Astrocyte of the cerebellum (primary cell): ENCODE data around the gene GRID1.

ENCODE experiments used
- DNase-seq: peaks from one replicate; pipeline ENCODE4 v3.0.0-alpha.2; 2011; ENCODE audit warnings: low read depth
- H3K4me3 ChIP-seq: 2 replicates; pipeline ENCODE4 v1.5.1; 2011; ENCODE audit warnings: mild to moderate bottlenecking, low read depth, low read length, moderate library complexity
- CTCF ChIP-seq: IDR thresholded peaks from 2 replicates; pipeline ENCODE4 v1.5.1; 2012; ENCODE audit warnings: low read length, low read depth, moderate library complexity, mild to moderate bottlenecking; ENCODE audit errors: missing control alignments
- in situ Hi-C: cut with HindIII; loops from 2 replicates; pipeline ENCODE4 v1.10.0; 2017; ENCODE audit warnings: low sequenced_read_pairs

GRID1 gene

GRCh38 chr10:86345296-86345858 is 21.2 kb downstream of the GRID1 start:
- no peak overlapping the region for H3K4me3 ChIP-seq
- no peak for TF ChIP-seq CTCF
- in situ Hi-C loops = no loop called here
- no peak for DNase-seq

DNA sequence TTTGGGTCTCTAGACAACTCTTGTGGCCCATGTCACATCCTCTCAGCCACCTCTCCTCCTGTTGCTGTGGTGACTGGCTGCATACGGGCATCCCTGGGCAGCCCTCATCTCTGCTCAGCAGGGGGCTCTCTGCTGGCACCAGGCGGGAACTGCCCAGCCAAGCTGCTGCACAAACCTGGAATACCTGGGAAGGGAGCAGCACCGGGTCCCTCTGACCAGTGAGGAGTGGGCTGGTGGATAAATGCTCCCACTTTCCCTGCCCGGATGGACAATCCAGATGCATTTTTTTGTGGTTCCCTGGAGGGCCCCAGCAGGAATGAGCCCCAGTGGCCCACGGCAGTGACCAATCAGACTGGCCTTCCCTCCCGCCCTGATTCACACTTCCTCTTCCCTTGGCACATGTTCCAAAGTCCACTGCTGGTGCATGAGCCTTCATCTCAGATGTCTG is 21.9 kb downstream of the GRID1 start:
- DNase-seq = no peak
- H3K4me3 ChIP-seq = no peak overlapping the region
- in situ Hi-C loops = no loop called here
- TF ChIP-seq CTCF = no peak

DNA sequence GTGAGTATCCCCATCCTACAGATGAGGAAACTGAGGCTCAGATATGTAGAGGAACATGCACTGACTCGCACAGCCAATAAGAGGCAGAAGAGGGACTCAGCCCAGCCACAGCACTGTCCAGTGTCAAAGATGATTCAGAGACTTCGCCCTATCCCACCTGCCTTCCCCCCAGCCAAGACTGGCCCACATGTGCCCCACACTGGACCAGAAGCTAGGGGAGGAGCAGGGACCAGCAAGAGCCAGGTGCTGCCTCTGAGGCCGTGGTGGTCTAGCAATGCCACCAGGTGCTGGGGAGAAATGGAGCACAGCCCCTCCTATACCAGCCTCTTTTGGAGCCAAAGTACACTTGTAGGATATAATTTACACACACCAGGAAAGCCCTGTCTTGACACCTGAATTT is 22.3 kb downstream of the GRID1 start:
- TF ChIP-seq CTCF = no peak
- in situ Hi-C loops = no loop called here
- no peak for DNase-seq
- no peak overlapping the region for H3K4me3 ChIP-seq

DNA sequence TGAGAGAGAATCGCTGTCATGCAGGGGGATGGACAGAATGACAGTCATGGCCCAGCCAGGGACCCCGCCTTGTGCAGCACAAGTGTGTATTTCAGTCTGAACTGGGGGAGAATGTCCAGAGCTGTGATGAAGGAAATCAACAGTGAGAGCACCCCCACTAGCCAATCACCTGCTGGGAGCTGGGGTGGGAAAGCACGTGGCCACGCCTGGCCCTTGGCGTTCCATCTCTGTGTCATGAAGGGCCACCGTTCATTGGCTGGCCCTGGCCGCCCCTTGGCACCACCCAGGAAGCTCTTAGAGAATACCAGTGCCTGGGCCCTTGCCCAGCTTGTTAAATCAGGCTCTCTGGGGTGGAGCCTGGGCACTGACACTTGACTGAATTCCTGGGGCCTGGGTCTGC is 22.8 kb downstream of the GRID1 start:
- DNase-seq = no peak
- in situ Hi-C loops = no loop called here
- no peak for TF ChIP-seq CTCF
- H3K4me3 ChIP-seq = no peak overlapping the region

GRCh38 chr10:86342111-86342863 is 24.3 kb downstream of the GRID1 start:
- in situ Hi-C loops = no loop called here
- H3K4me3 ChIP-seq = no peak overlapping the region
- no peak for DNase-seq
- TF ChIP-seq CTCF = no peak

DNA sequence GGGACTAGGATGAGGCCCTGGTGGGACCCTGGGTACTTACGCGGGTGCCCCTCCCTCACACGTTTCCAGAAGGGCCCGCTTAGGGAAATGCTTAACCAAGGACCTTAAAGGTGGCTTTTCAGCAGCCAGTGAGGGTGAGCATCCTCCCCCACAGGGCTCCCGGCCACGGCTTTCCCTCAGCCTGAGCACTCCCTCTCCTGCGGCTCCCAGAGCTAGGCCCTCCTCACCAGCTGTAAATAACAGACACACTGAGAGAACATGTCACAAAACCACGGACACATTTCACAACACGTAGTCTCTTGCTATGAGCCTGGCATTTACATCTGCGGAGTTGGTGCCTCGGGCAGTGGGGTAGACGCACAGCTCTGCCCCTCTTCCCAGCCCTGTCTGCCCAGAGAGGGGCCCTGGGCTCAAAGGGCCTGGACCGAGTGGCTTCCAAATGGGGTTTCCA is 25.2 kb downstream of the GRID1 start:
- in situ Hi-C loops = no loop called here
- no peak overlapping the region for H3K4me3 ChIP-seq
- no peak for TF ChIP-seq CTCF
- DNase-seq = no peak
